ENCODE data around the gene PCCA.
"Not testable (repeated sequence)": the region's sequence is repeated elsewhere in the genome, so short reads cannot be mapped to it uniquely, and the experiment has no call there.

Gene PCCA

DNA sequence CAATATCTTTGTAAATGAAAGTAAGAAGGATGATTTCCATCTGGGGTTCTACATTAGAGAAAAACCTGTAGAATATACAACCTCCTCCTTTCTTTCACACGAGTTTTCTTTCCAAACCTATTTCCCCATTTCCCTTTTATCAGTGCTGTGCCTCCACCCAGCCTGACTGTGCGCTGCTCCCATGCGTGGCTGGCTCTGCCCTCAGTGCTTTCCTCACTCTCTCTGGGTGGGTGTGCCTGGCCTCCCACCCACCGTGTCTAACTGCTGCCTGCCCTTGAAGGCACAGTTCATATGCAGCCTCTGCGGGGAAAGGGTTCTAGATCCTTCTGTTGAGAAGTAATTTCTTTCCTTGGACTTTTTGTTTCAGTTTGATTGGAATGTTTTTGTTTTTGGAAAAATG lies 70.7 kb downstream of the PCCA start:
- no peaks in the 10 kb centered on the region for H3K4me1 ChIP-seq (ENCODE audit: insufficient read depth, insufficient read length)
- no peak for DNase-seq (ENCODE audit: low read depth, low spot score)
- no peaks in the 10 kb centered on the region for H3K27me3 ChIP-seq (ENCODE audit: insufficient read depth, insufficient read length)
- no peak for TF ChIP-seq ZNF274 (IDR thresholded peaks at IDR 0.05; ENCODE audit: low read depth, low read length)
- no peak for TF ChIP-seq YY1 (IDR thresholded peaks at IDR 0.05; ENCODE audit: insufficient read depth, insufficient read length)
- no peak for TF ChIP-seq SUZ12 (IDR thresholded peaks at IDR 0.05; ENCODE audit: extremely low read depth, insufficient read depth, insufficient read length)
- no peak overlapping the region for H3K9ac ChIP-seq (ENCODE audit: insufficient read length, low read depth)
- no peaks in the 10 kb centered on the region for H3K9me3 ChIP-seq (ENCODE audit: insufficient read depth, low read length)
- no peaks in the 10 kb centered on the region for H3K36me3 ChIP-seq (ENCODE audit: insufficient read depth, insufficient read length, low read length)
- no peak overlapping the region for H3K4me3 ChIP-seq (ENCODE audit: insufficient read length, low read depth)

GRCh38 chr13:100160450-100160849 lies 71.6 kb downstream of the PCCA start:
- Histone ChIP-seq H3K36me3 (ENCODE audit: insufficient read depth, insufficient read length, low read length) (no peaks in the 10 kb centered on the region), H3K9ac (ENCODE audit: insufficient read length, low read depth) (no peak overlapping the region), H3K9me3 (ENCODE audit: insufficient read depth, low read length) (no peaks in the 10 kb centered on the region), H3K4me1 (ENCODE audit: insufficient read depth, insufficient read length) (no peaks in the 10 kb centered on the region), H3K4me3 (ENCODE audit: insufficient read length, low read depth) (no peak overlapping the region), H3K27me3 (ENCODE audit: insufficient read depth, insufficient read length) (no peaks in the 10 kb centered on the region)
- DNase-seq (ENCODE audit: low read depth, low spot score) = no peak
- TF ChIP-seq ZNF274 (IDR thresholded peaks at IDR 0.05; ENCODE audit: low read depth, low read length) (no peak), YY1 (IDR thresholded peaks at IDR 0.05; ENCODE audit: insufficient read depth, insufficient read length) (no peak), SUZ12 (IDR thresholded peaks at IDR 0.05; ENCODE audit: extremely low read depth, insufficient read depth, insufficient read length) (no peak)

GRCh38 chr13:100163375-100163774 lies 74.5 kb downstream of the PCCA start:
- Histone ChIP-seq H3K9ac (ENCODE audit: insufficient read length, low read depth) (no peak overlapping the region), H3K27me3 (ENCODE audit: insufficient read depth, insufficient read length) (no peaks in the 10 kb centered on the region), H3K9me3 (ENCODE audit: insufficient read depth, low read length) (no peaks in the 10 kb centered on the region), H3K4me3 (ENCODE audit: insufficient read length, low read depth) (no peak overlapping the region), H3K4me1 (ENCODE audit: insufficient read depth, insufficient read length) (no peaks in the 10 kb centered on the region), H3K36me3 (ENCODE audit: insufficient read depth, insufficient read length, low read length) (no peaks in the 10 kb centered on the region)
- no peak for DNase-seq (ENCODE audit: low read depth, low spot score)
- TF ChIP-seq SUZ12 (IDR thresholded peaks at IDR 0.05; ENCODE audit: extremely low read depth, insufficient read depth, insufficient read length) (no peak), YY1 (IDR thresholded peaks at IDR 0.05; ENCODE audit: insufficient read depth, insufficient read length) (no peak), ZNF274 (IDR thresholded peaks at IDR 0.05; ENCODE audit: low read depth, low read length) (no peak)

- Histone ChIP-seq H3K9me3 (ENCODE audit: insufficient read depth, low read length) (peaks cover 11% of the 10 kb centered on the region; the same call in 1 of the 2 replicates), H3K4me3 (ENCODE audit: insufficient read length, low read depth) (no peak overlapping the region), H3K36me3 (ENCODE audit: insufficient read depth, insufficient read length, low read length) (no peaks in the 10 kb centered on the region), H3K9ac (ENCODE audit: insufficient read length, low read depth) (no peak overlapping the region), H3K27me3 (ENCODE audit: insufficient read depth, insufficient read length) (no peaks in the 10 kb centered on the region), H3K4me1 (ENCODE audit: insufficient read depth, insufficient read length) (no peaks in the 10 kb centered on the region)
- TF ChIP-seq YY1 (IDR thresholded peaks at IDR 0.05; ENCODE audit: insufficient read depth, insufficient read length) = no peak
- no peak for TF ChIP-seq SUZ12 (IDR thresholded peaks at IDR 0.05; ENCODE audit: extremely low read depth, insufficient read depth, insufficient read length)
- TF ChIP-seq ZNF274 (IDR thresholded peaks at IDR 0.05; ENCODE audit: low read depth, low read length) = no peak
- DNase-seq (ENCODE audit: low read depth, low spot score) = no peak
Observed at GRCh38 chr13:100173203-100173602, 84.3 kb downstream of the PCCA start.

DNA sequence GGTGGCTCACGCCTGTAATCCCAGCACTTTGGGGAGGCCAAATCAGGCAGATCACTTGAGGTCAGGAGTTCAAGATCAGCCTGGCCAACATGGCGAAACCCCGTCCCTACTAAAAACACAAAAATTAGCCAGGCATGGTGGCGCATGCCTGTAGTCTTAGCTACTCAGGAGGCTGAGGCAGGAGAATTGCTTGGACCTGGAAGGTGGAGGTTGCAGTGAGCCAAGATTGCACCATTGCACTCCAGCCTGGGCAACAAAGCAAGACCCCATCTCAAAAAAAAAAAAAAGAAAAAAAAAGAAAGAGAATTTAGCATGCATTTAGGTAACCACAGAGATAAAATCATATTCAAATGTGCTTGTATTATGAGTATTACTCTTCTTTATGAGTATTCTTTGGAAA lies 85.6 kb downstream of the PCCA start:
- not testable (repeated sequence) for H3K36me3 ChIP-seq (ENCODE audit: insufficient read depth, insufficient read length, low read length); H3K4me1 ChIP-seq (ENCODE audit: insufficient read depth, insufficient read length); H3K27me3 ChIP-seq (ENCODE audit: insufficient read depth, insufficient read length); H3K4me3 ChIP-seq (ENCODE audit: insufficient read length, low read depth); H3K9ac ChIP-seq (ENCODE audit: insufficient read length, low read depth); DNase-seq (ENCODE audit: low read depth, low spot score)
- peaks cover 11% of the 10 kb centered on the region; the same call in 1 of the 2 replicates for H3K9me3 ChIP-seq (ENCODE audit: insufficient read depth, low read length)

DNA sequence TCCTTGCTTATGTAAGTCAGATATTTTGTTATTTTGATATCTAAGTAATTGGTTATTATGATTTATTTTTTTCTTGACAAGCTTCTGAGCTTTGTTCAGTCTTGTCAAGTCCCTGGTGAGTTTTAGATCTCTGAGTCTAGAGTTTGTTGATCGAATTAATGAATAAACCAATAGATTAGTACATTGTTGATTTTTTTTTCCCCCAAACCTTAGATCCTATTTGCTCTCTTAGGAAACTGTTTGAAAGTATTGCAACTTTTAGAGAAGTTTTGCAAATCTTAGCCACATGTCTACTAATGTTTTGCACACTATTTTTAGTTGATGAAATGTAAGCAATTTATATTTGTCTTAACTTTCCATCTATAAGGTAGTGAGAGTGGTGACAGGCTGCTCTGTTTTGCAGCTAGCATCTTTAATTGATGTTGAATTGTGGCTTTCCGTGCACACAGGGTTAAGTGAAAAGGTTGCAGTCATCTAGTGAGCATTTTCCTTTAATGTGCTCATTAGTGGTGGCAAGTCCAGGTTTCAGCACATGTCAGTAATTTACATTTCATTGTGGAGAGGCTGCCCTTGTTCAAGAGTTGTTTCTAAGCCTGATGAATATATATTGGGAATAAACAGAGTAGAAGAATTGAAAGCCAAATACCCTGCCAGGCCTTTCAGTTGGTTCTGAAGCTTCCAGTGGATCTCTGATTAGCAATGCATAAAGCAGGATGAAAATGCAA lies 86.3 kb downstream of the PCCA start:
- no peaks in the 10 kb centered on the region for H3K36me3 ChIP-seq (ENCODE audit: insufficient read depth, insufficient read length, low read length)
- DNase-seq (ENCODE audit: low read depth, low spot score) = no peak
- no peaks in the 10 kb centered on the region for H3K4me1 ChIP-seq (ENCODE audit: insufficient read depth, insufficient read length)
- TF ChIP-seq ZNF274 (IDR thresholded peaks at IDR 0.05; ENCODE audit: low read depth, low read length) (no peak), YY1 (IDR thresholded peaks at IDR 0.05; ENCODE audit: insufficient read depth, insufficient read length) (no peak), SUZ12 (IDR thresholded peaks at IDR 0.05; ENCODE audit: extremely low read depth, insufficient read depth, insufficient read length) (no peak)
- no peaks in the 10 kb centered on the region for H3K27me3 ChIP-seq (ENCODE audit: insufficient read depth, insufficient read length)
- H3K9me3 ChIP-seq (ENCODE audit: insufficient read depth, low read length) = peaks cover 11% of the 10 kb centered on the region; the same call in 1 of the 2 replicates
- no peak overlapping the region for H3K4me3 ChIP-seq (ENCODE audit: insufficient read length, low read depth)
- no peak overlapping the region for H3K9ac ChIP-seq (ENCODE audit: insufficient read length, low read depth)

DNA sequence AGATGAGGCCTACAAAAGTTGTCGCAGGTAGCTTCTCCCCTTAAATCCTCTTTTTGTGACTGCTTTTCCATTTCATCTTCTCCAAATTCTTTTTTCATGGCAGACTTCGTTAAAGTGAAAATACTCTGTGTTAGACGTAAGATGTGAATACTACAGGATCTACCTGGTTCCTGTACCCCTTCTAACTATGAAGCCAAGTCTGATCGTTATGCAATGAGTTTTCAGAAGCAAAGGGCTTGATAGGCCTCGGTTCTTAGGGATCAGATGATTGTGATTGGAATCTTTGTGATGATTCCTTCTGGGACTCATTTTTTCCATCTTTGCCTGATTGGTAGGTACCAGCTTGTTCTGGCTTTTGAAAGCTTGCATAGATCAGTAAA lies 86.9 kb downstream of the PCCA start:
- no peak for DNase-seq (ENCODE audit: low read depth, low spot score)
- H3K4me3 ChIP-seq (ENCODE audit: insufficient read length, low read depth) = no peak overlapping the region
- H3K36me3 ChIP-seq (ENCODE audit: insufficient read depth, insufficient read length, low read length) = no peaks in the 10 kb centered on the region
- H3K9me3 ChIP-seq (ENCODE audit: insufficient read depth, low read length) = peaks cover 11% of the 10 kb centered on the region; the same call in 1 of the 2 replicates
- no peaks in the 10 kb centered on the region for H3K27me3 ChIP-seq (ENCODE audit: insufficient read depth, insufficient read length)
- no peak for TF ChIP-seq SUZ12 (IDR thresholded peaks at IDR 0.05; ENCODE audit: extremely low read depth, insufficient read depth, insufficient read length)
- no peak for TF ChIP-seq YY1 (IDR thresholded peaks at IDR 0.05; ENCODE audit: insufficient read depth, insufficient read length)
- TF ChIP-seq ZNF274 (IDR thresholded peaks at IDR 0.05; ENCODE audit: low read depth, low read length) = no peak
- no peaks in the 10 kb centered on the region for H3K4me1 ChIP-seq (ENCODE audit: insufficient read depth, insufficient read length)
- H3K9ac ChIP-seq (ENCODE audit: insufficient read length, low read depth) = no peak overlapping the region
